Measurements from ENCODE around the gene ERAS.

ERAS gene

GRCh38 chrX:48826135-48826875 is at the start of gene ERAS:
Gene ERAS (plus strand): TSS chrX:48826513. CDS start chrX:48829124, 2,611 bp downstream.
- no peak for FAIRE-seq

GRCh38 chrX:48776818-48777439 is 49.4 kb upstream of the ERAS start:
- DNase-seq (ENCODE audit: insufficient read length, low spot score) = no peak
- no peak for FAIRE-seq

More at GRCh38 chrX:48826135-48826875, at the start of gene ERAS:
- no peak for DNase-seq (ENCODE audit: insufficient read length, low spot score)

- FAIRE-seq (no peak), DNase-seq (ENCODE audit: insufficient read length, low spot score) (no peak)
Measured at GRCh38 chrX:48779399-48779798, 46.9 kb upstream of the ERAS start.

- DNase-seq (ENCODE audit: insufficient read length, low spot score) = no peak
- no peak for FAIRE-seq
Measured at GRCh38 chrX:48781705-48782104, 44.6 kb upstream of the ERAS start.

GRCh38 chrX:48782216-48782615 is 44.1 kb upstream of the ERAS start:
- FAIRE-seq (no peak), DNase-seq (ENCODE audit: insufficient read length, low spot score) (no peak)

- no peak for DNase-seq (ENCODE audit: insufficient read length, low spot score)
- no peak for FAIRE-seq
Measured at GRCh38 chrX:48782795-48783194, 43.5 kb upstream of the ERAS start.

- FAIRE-seq = no peak
- no peak for DNase-seq (ENCODE audit: insufficient read length, low spot score)
Measured at GRCh38 chrX:48784726-48785125, 41.6 kb upstream of the ERAS start.

- FAIRE-seq = no peak
Measured at GRCh38 chrX:48785186-48785539, 41.1 kb upstream of the ERAS start.

GRCh38 chrX:48785540-48786214 is 40.6 kb upstream of the ERAS start:
- FAIRE-seq (no peak), DNase-seq (ENCODE audit: insufficient read length, low spot score) (no peak)

More at GRCh38 chrX:48785186-48785539, 41.1 kb upstream of the ERAS start:
- no peak for DNase-seq (ENCODE audit: insufficient read length, low spot score)

- DNase-seq (ENCODE audit: insufficient read length, low spot score) = no peak
- no peak for FAIRE-seq
Measured at GRCh38 chrX:48786341-48786800, 39.9 kb upstream of the ERAS start, which contains the start of gene GATA1. Gene GATA1 (plus strand): TSS chrX:48786590. CDS start chrX:48791110, 4,520 bp downstream.

GRCh38 chrX:48786825-48787504 is 39.3 kb upstream of the ERAS start:
- DNase-seq (ENCODE audit: insufficient read length, low spot score) (no peak), FAIRE-seq (no peak)

GRCh38 chrX:48787505-48788443 is 38.5 kb upstream of the ERAS start:
- FAIRE-seq (no peak), DNase-seq (ENCODE audit: insufficient read length, low spot score) (no peak)

- FAIRE-seq (no peak), DNase-seq (ENCODE audit: insufficient read length, low spot score) (no peak)
Measured at GRCh38 chrX:48789366-48790220, 36.7 kb upstream of the ERAS start.

GRCh38 chrX:48790477-48790876 is 35.8 kb upstream of the ERAS start:
- no peak for DNase-seq (ENCODE audit: insufficient read length, low spot score)
- no peak for FAIRE-seq

GRCh38 chrX:48791063-48791820 is 35.1 kb upstream of the ERAS start:
- FAIRE-seq = peak; percentile 35
- no peak for DNase-seq (ENCODE audit: insufficient read length, low spot score)

GRCh38 chrX:48792219-48792618 is 34.1 kb upstream of the ERAS start:
- no peak for FAIRE-seq
- DNase-seq (ENCODE audit: insufficient read length, low spot score) = no peak

GRCh38 chrX:48793935-48794334 is 32.4 kb upstream of the ERAS start:
- FAIRE-seq (no peak), DNase-seq (ENCODE audit: insufficient read length, low spot score) (no peak)

GRCh38 chrX:48794340-48794910 is 31.9 kb upstream of the ERAS start:
- no peak for FAIRE-seq
- DNase-seq (ENCODE audit: insufficient read length, low spot score) = no peak

All from GM19239 (cell line).